Activated CD8-positive, alpha-beta T cell treated with anti-CD3 and anti-CD28 coated beads for 36 hours (primary cell): ENCODE measurements around the gene DUSP9. TPM values are rescaled to one million over a fixed set of nuclear protein-coding genes. Genes with fewer than 3 reads are reported as not detected.

Experiments used
- ATAC-seq: fragments of 200-7000 bp; cut with Tn5 transposase; one replicate; pipeline ENCODE4 v1.10.0; 2021; ENCODE audit warnings: mild to moderate bottlenecking, moderate library complexity
- CTCF ChIA-PET: fragments of 350-600 bp; sonication (Branson Sonifier 250); formaldehyde crosslinking; loops from one replicate; lab custom pipeline; 2021; ENCODE audit warnings: antibody characterized with exemption; lab: Charles Lee
- POLR2A ChIA-PET: fragments of 350-600 bp; sonication (Branson Sonifier 250); formaldehyde crosslinking; loops from one replicate; lab custom pipeline; 2021; ENCODE audit warnings: antibody characterized with exemption; lab: Charles Lee
- DNase-seq: peaks from one replicate; pipeline ENCODE4 v3.0.0-alpha.2; 2020
- H3K27ac Mint-ChIP-seq: one replicate; pipeline ENCODE4 v1.8.0; 2021; ENCODE audit warnings: mild to moderate bottlenecking, mixed read lengths
- H3K27me3 Mint-ChIP-seq: one replicate; pipeline ENCODE4 v1.8.0; 2021; ENCODE audit warnings: mixed read lengths
- H3K36me3 Mint-ChIP-seq: one replicate; pipeline ENCODE4 v1.8.0; 2021; ENCODE audit warnings: low read depth, mixed read lengths
- H3K4me1 Mint-ChIP-seq: one replicate; pipeline ENCODE4 v1.8.0; 2021; ENCODE audit warnings: low read depth, mixed read lengths
- H3K4me3 Mint-ChIP-seq: one replicate; pipeline ENCODE4 v1.8.0; 2021; ENCODE audit warnings: mild to moderate bottlenecking, moderate library complexity, mixed read lengths
- H3K9me3 Mint-ChIP-seq: one replicate; pipeline ENCODE4 v1.8.0; 2021; ENCODE audit warnings: mixed read lengths
- intact Hi-C: fragments of 100-400 bp; cut with micrococcal nuclease; formaldehyde crosslinking; loops from one replicate; pipeline ENCODE4 v1.10.0; 2022
- total RNA-seq, 2 experiments: library from RNA; stranded (reverse); gene quantifications; one replicate each; pipeline ENCODE4 v1.2.3, GENCODE V29; 2021
- TF ChIP-seq, protein P1 (sequence below): fragments of 200-600 bp; IDR thresholded peaks from one replicate; pipeline ENCODE4 v1.8.0; 2022; ENCODE audit warnings: antibody characterized with exemption, mild to moderate bottlenecking

The DUSP9 gene
- total RNA-seq, 2 experiments from 2014 or later = 0.14 TPM; not detected in 1

DNA sequence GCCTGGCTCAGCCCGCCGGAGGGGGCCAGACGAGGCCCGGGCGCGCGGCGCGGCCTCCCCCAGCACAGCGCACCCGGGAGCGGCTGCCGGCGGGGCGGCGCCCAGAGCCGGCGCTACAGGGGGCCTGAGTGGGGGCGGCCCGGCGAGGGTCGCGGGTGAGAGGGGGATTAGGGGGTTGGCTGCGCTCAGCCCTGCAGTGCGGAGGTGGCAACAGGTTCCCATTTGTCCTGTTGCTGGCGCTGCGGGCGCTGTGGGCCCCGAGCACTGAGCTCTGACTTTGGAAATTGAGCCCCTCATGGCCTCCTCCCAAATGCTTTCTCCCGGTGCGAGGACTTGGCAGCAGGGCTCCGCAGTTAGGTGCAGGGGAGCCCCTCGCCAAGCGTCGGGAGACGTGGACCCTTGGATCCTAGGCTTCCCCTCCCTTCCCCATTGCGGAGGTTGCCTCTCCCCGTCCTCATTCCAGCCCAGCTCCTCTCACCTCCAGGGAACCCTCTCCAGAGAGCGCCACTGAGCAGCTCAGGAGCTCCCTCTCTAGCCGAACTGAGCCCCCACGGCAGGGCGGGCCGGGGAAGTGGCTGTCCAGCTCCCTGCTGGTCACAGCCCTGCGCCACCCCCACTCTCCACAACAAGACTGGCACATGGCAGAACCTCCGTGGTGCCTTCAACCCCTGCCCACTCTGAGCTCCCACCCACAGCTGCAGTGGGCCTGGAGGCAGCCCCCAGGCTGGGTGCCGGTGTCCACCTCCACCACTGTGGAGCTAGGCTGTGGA lies 2.5 kb upstream of the DUSP9 start:
- intact Hi-C loops = loop anchor here (5.0 kb wide), 1 partner anchor 87 kb away; no protein-coding TSS in a partner anchor
- no peak overlapping the region for H3K4me3 Mint-ChIP-seq
- peaks cover 40% of the 10 kb centered on the region for H3K27me3 Mint-ChIP-seq
- TF ChIP-seq, protein P1, sequence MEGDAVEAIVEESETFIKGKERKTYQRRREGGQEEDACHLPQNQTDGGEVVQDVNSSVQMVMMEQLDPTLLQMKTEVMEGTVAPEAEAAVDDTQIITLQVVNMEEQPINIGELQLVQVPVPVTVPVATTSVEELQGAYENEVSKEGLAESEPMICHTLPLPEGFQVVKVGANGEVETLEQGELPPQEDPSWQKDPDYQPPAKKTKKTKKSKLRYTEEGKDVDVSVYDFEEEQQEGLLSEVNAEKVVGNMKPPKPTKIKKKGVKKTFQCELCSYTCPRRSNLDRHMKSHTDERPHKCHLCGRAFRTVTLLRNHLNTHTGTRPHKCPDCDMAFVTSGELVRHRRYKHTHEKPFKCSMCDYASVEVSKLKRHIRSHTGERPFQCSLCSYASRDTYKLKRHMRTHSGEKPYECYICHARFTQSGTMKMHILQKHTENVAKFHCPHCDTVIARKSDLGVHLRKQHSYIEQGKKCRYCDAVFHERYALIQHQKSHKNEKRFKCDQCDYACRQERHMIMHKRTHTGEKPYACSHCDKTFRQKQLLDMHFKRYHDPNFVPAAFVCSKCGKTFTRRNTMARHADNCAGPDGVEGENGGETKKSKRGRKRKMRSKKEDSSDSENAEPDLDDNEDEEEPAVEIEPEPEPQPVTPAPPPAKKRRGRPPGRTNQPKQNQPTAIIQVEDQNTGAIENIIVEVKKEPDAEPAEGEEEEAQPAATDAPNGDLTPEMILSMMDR = no peak
- H3K4me1 Mint-ChIP-seq = peaks cover 7% of the 10 kb centered on the region
- no peaks in the 10 kb centered on the region for H3K9me3 Mint-ChIP-seq
- DNase-seq (no peak), ATAC-seq (no peak)
- H3K27ac Mint-ChIP-seq = no peak overlapping the region
- H3K36me3 Mint-ChIP-seq = no peaks in the 10 kb centered on the region
- ChIA-PET POLR2A (no interaction called here), CTCF (interaction anchor here (0.8 to 3.3 kb wide), 8 partner anchors 17 to 701 kb away, joined by 3 to 12 read pairs (median 4); partner anchors contain the start of gene CCNQ)

GRCh38 chrX:153645151-153645550 lies 1.9 kb upstream of the DUSP9 start:
- Mint-ChIP-seq H3K4me3 (no peak overlapping the region), H3K4me1 (peaks cover 7% of the 10 kb centered on the region), H3K36me3 (no peaks in the 10 kb centered on the region), H3K27me3 (peaks cover 40% of the 10 kb centered on the region), H3K27ac (no peak overlapping the region), H3K9me3 (no peaks in the 10 kb centered on the region)
- DNase-seq = no peak
- intact Hi-C loops = loop anchor here (5.0 kb wide), 1 partner anchor 88 kb away; no protein-coding TSS in a partner anchor
- ChIA-PET CTCF (interaction anchor here (0.8 to 3.3 kb wide), 9 partner anchors 16 to 702 kb away, joined by 3 to 12 read pairs (median 4); partner anchors contain the start of gene CCNQ), POLR2A (no interaction called here)
- no peak for ATAC-seq
- TF ChIP-seq, protein P1 = no peak

- intact Hi-C loops = loop anchor here (5.0 kb wide), 1 partner anchor 89 kb away; no protein-coding TSS in a partner anchor
- ChIA-PET POLR2A (interaction anchor here (0.9 to 1.4 kb wide), 2 partner anchors 30 to 46 kb away, joined by 3 to 4 read pairs; no protein-coding TSS in a partner anchor), CTCF (interaction anchor here (1.0 to 4.4 kb wide), 8 partner anchors 10 to 107 kb away, joined by 4 to 29 read pairs (median 8); partner anchors contain the start of gene CCNQ)
- TF ChIP-seq, protein P1 = no peak
- Mint-ChIP-seq H3K27me3 (peaks cover 37% of the 10 kb centered on the region), H3K9me3 (no peaks in the 10 kb centered on the region), H3K36me3 (no peaks in the 10 kb centered on the region), H3K4me1 (peaks cover 7% of the 10 kb centered on the region), H3K27ac (no peak overlapping the region), H3K4me3 (no peak overlapping the region)
- no peak for ATAC-seq
- DNase-seq = no peak
These were observed 998 bp upstream of the DUSP9 start for GRCh38 chrX:153645921-153646488.

GRCh38 chrX:153647461-153648357 lies 706 bp downstream of the DUSP9 start:
- Mint-ChIP-seq H3K9me3 (no peaks in the 10 kb centered on the region), H3K4me1 (peaks cover 5% of the 10 kb centered on the region), H3K27ac (no peak overlapping the region), H3K27me3 (peaks cover 32% of the 10 kb centered on the region), H3K4me3 (no peak overlapping the region), H3K36me3 (no peaks in the 10 kb centered on the region)
- ATAC-seq (no peak), DNase-seq (no peak)
- POLR2A ChIA-PET = interaction anchor here (1.4 to 1.5 kb wide), 2 partner anchors 48 to 109 kb away, joined by 3 to 4 read pairs; no protein-coding TSS in a partner anchor
- intact Hi-C loops = loop anchor here (5.0 kb wide), 1 partner anchor 90 kb away; no protein-coding TSS in a partner anchor
- TF ChIP-seq, protein P1 = no peak
- CTCF ChIA-PET = interaction anchor here (0.6 to 4.4 kb wide), 7 partner anchors 11 to 109 kb away, joined by 3 to 29 read pairs (median 10); no protein-coding TSS in a partner anchor
